IMR-90 (cell line): ENCODE results near the gene TAF9B. TPM values are rescaled to one million over a fixed set of nuclear protein-coding genes. Genes with fewer than 3 reads are reported as not detected.

Experiments
- ATAC-seq: fragments of 200-7000 bp; cut with Tn5 transposase; 2 replicates; pipeline ENCODE4 v1.9.1; 2020; ENCODE audit warnings: low read depth, mild to moderate bottlenecking, moderate library complexity
- BruUV-seq: library from RNA; stranded (reverse); fragments of 400-500 nt; replicated peaks from 2 replicates; lab custom pipeline; 2021; lab: Mats Ljungman, UMichigan
- CTCF ChIA-PET: fragments of 300-600 bp; formaldehyde crosslinking; extraction: SDS; loops from one replicate; lab custom pipeline; 2021; ENCODE audit warnings: antibody characterized with exemption; lab: Yijun Ruan, JAX
- POLR2A ChIA-PET: fragments of 300-600 bp; sonication (Branson Sonifier 250); formaldehyde crosslinking; loops from one replicate; lab custom pipeline; 2022; ENCODE audit warnings: antibody characterized with exemption; ENCODE audit not compliant: unreplicated experiment; lab: Charles Lee
- DNase-seq: peaks from one replicate; pipeline ENCODE4 v3.0.0; 2013
- H2AFZ ChIP-seq: replicated peaks from 2 replicates; pipeline ENCODE3; 2013; ENCODE audit warnings: low read length, mild to moderate bottlenecking; ENCODE audit not compliant: poor library complexity
- H2AK5ac ChIP-seq: 2 replicates; pipeline ENCODE4 v1.6.1; 2013; ENCODE audit warnings: low read depth, low read length, inconsistent platforms
- H2AK9ac ChIP-seq: replicated peaks from 2 replicates; pipeline ENCODE3; 2013; ENCODE audit warnings: mild to moderate bottlenecking, low read depth, low read length, moderate library complexity; ENCODE audit not compliant: poor library complexity
- H2BK120ac ChIP-seq: 2 replicates; pipeline ENCODE4 v1.6.1; 2013; ENCODE audit warnings: low read depth, low read length, inconsistent platforms
- H2BK15ac ChIP-seq: 3 replicates; pipeline ENCODE4 v1.6.1; 2013; ENCODE audit warnings: low read depth, low read length, inconsistent platforms
- H2BK20ac ChIP-seq: 2 replicates; pipeline ENCODE4 v1.6.1; 2013; ENCODE audit warnings: low read depth, mild to moderate bottlenecking, inconsistent platforms, low read length, moderate library complexity
- H2BK5ac ChIP-seq: 2 replicates; pipeline ENCODE4 v1.6.1; 2013; ENCODE audit warnings: mild to moderate bottlenecking, low read depth, low read length, inconsistent platforms; ENCODE audit not compliant: poor library complexity, severe bottlenecking
- H3K14ac ChIP-seq: replicated peaks from 2 replicates; pipeline ENCODE4 v1.6.1; 2013; ENCODE audit warnings: low read depth, low read length, inconsistent platforms
- H3K18ac ChIP-seq: 2 replicates; pipeline ENCODE4 v1.6.1; 2013; ENCODE audit warnings: low read depth, low read length, control low read depth
- H3K23ac ChIP-seq: 2 replicates; pipeline ENCODE4 v1.6.1; 2013; ENCODE audit warnings: low read depth, low read length, inconsistent platforms
- H3K27ac ChIP-seq: 2 replicates; pipeline ENCODE4 v1.5.1; 2013; ENCODE audit warnings: mild to moderate bottlenecking, control low read depth, low read length; ENCODE audit not compliant: insufficient read depth
- H3K27me3 ChIP-seq: 2 replicates; pipeline ENCODE4 v1.6.1; 2013; ENCODE audit warnings: low read length; ENCODE audit not compliant: control insufficient read depth, insufficient read depth
- H3K36me3 ChIP-seq: 2 replicates; pipeline ENCODE4 v1.6.1; 2013; ENCODE audit warnings: low read length, mixed read lengths; ENCODE audit not compliant: control insufficient read depth, insufficient read depth
- H3K4ac ChIP-seq: 2 replicates; pipeline ENCODE4 v1.6.1; 2013; ENCODE audit warnings: low read depth, low read length, inconsistent platforms
- H3K4me1 ChIP-seq: 2 replicates; pipeline ENCODE4 v1.6.1; 2013; ENCODE audit warnings: low read length, mixed read lengths; ENCODE audit not compliant: control insufficient read depth, insufficient read depth
- H3K4me2 ChIP-seq: 2 replicates; pipeline ENCODE4 v1.6.1; 2013; ENCODE audit warnings: low read depth, mild to moderate bottlenecking, control low read depth, low read length, moderate library complexity
- H3K4me3 ChIP-seq: 2 replicates; pipeline ENCODE4 v1.5.1; 2013; ENCODE audit warnings: low read depth, mild to moderate bottlenecking, control low read depth, low read length, moderate library complexity; ENCODE audit not compliant: insufficient read depth
- H3K56ac ChIP-seq: 2 replicates; pipeline ENCODE4 v1.6.1; 2013; ENCODE audit warnings: low read length, inconsistent platforms; ENCODE audit not compliant: insufficient read depth; ENCODE audit errors: extremely low read depth
- H3K79me1 ChIP-seq, 2 experiments: 2 replicates each; pipeline ENCODE4 v1.6.1; 2013; ENCODE audit warnings: low read length in 2 of 2, inconsistent platforms in 1 of 2, low read depth in 1 of 2
- H3K9ac ChIP-seq: 2 replicates; pipeline ENCODE4 v1.6.1; 2013; ENCODE audit warnings: low read depth, low read length, control low read depth
- H3K9me1 ChIP-seq: 2 replicates; pipeline ENCODE4 v1.6.1; 2013; ENCODE audit warnings: low read length, inconsistent platforms; ENCODE audit not compliant: insufficient read depth
- H3K9me3 ChIP-seq: 2 replicates; pipeline ENCODE4 v1.6.1; 2013; ENCODE audit warnings: low read length; ENCODE audit not compliant: control insufficient read depth, insufficient read depth
- H4K20me1 ChIP-seq: 2 replicates; pipeline ENCODE4 v1.6.1; 2013; ENCODE audit warnings: low read length, inconsistent platforms; ENCODE audit not compliant: insufficient read depth
- H4K5ac ChIP-seq: 2 replicates; pipeline ENCODE4 v1.6.1; 2013; ENCODE audit warnings: mild to moderate bottlenecking, low read depth, low read length, control low read depth
- H4K8ac ChIP-seq, 2 experiments: 2 replicates each; pipeline ENCODE4 v1.6.1; 2013; ENCODE audit warnings: low read depth in 2 of 2, low read length in 2 of 2, control low read depth in 1 of 2, inconsistent platforms in 1 of 2
- H4K91ac ChIP-seq: 2 replicates; pipeline ENCODE4 v1.6.1; 2013; ENCODE audit warnings: low read depth, low read length, inconsistent platforms; ENCODE audit not compliant: insufficient read depth
- BHLHE40 ChIP-seq: fragments of 150-350 bp; IDR thresholded peaks from 2 replicates; pipeline ENCODE4 v1.6.1; 2016; ENCODE audit warnings: mild to moderate bottlenecking, low read depth, low read length
- CEBPB ChIP-seq: IDR thresholded peaks from 2 replicates; pipeline ENCODE4 v1.6.1; 2012; ENCODE audit warnings: low read depth, low read length, improper control_type of control experiment
- CHD1 ChIP-seq: IDR thresholded peaks from 2 replicates; pipeline ENCODE4 v1.6.1; 2012; ENCODE audit warnings: low read depth, low read length, improper control_type of control experiment
- FOS ChIP-seq: fragments of 150-350 bp; IDR thresholded peaks from 2 replicates; pipeline ENCODE4 v1.6.1; 2016; ENCODE audit warnings: low read depth, low read length
- MAFK ChIP-seq: IDR thresholded peaks from 2 replicates; pipeline ENCODE4 v1.6.1; 2012; ENCODE audit warnings: low read depth, low read length, improper control_type of control experiment
- MAZ ChIP-seq: IDR thresholded peaks from 2 replicates; pipeline ENCODE4 v1.6.1; 2012; ENCODE audit warnings: low read depth, mild to moderate bottlenecking, low read length, improper control_type of control experiment, moderate library complexity, borderline replicate concordance
- MXI1 ChIP-seq: IDR thresholded peaks from 2 replicates; pipeline ENCODE4 v1.6.1; 2012; ENCODE audit warnings: low read depth, mild to moderate bottlenecking, low read length, moderate library complexity, borderline replicate concordance
- NFE2L2 ChIP-seq: fragments of 150-350 bp; IDR thresholded peaks from 2 replicates; pipeline ENCODE4 v1.6.1; 2016; ENCODE audit warnings: low read depth, mild to moderate bottlenecking, low read length
- POLR2A ChIP-seq: IDR thresholded peaks from 2 replicates; pipeline ENCODE4 v1.6.1; 2012; ENCODE audit warnings: mild to moderate bottlenecking, low read depth, low read length
- RAD21 ChIP-seq: IDR thresholded peaks from 2 replicates; pipeline ENCODE4 v1.6.1; 2012; ENCODE audit warnings: low read length, improper control_type of control experiment
- RCOR1 ChIP-seq: IDR thresholded peaks from 2 replicates; pipeline ENCODE4 v1.6.1; 2012; ENCODE audit warnings: mild to moderate bottlenecking, low read length, improper control_type of control experiment; ENCODE audit not compliant: insufficient replicate concordance
- RFX5 ChIP-seq: IDR thresholded peaks from 2 replicates; pipeline ENCODE4 v1.8.0; 2012; ENCODE audit warnings: low read depth, mild to moderate bottlenecking, low read length, moderate library complexity
- SMC3 ChIP-seq: fragments of 150-350 bp; IDR thresholded peaks from 2 replicates; pipeline ENCODE4 v1.6.1; 2016; ENCODE audit warnings: low read depth, mild to moderate bottlenecking, antibody characterized with exemption, low read length, moderate library complexity
- USF2 ChIP-seq: fragments of 150-350 bp; IDR thresholded peaks from 2 replicates; pipeline ENCODE4 v1.6.1; 2017; ENCODE audit warnings: mild to moderate bottlenecking, antibody characterized with exemption, low read length, low read depth
- WGBS, 2 experiments: methylation state at CpG; one replicate each; pipeline versions ENCODE4 v1.1.5 to v1.1.7; 2013; ENCODE audit warnings: missing lambda C conversion rate in 2 of 2; ENCODE audit not compliant: insufficient read length in 1 of 2; ENCODE audit errors: extremely low coverage in 2 of 2; 5-methylcytosine and 5-hydroxymethylcytosine counted together
- dilution Hi-C: fragments of 300-500 bp; cut with HindIII; formaldehyde crosslinking; loops from one replicate; pipeline ENCODE4 v1.14.3; 2018; ENCODE audit warnings: low sequenced_read_pairs; ENCODE audit not compliant: unreplicated experiment
- in situ Hi-C: fragments of 300-500 bp; cut with MboI; formaldehyde crosslinking; loops from 3 replicates; pipeline ENCODE4 v1.14.3; 2019; ENCODE audit warnings: low sequenced_read_pairs, inconsistent platforms, mixed read lengths
- intact Hi-C: fragments of 100-400 bp; cut with micrococcal nuclease; formaldehyde crosslinking; loops from 2 replicates; pipeline ENCODE4 v1.10.0; 2022
- polyA plus RNA-seq, 3 experiments: library from polyadenylated mRNA; depleted of rRNA; stranded (reverse); fragments of >200 nt; gene quantifications; 2 replicates each; pipeline ENCODE4 v1.2.3, GENCODE V29; 2012; ENCODE audit warnings: low replicate concordance in 1 of 3
- total RNA-seq: library from RNA; depleted of rRNA; stranded (reverse); fragments of >200 nt; gene quantifications from 2 replicates; pipeline ENCODE4 v1.2.3, GENCODE V29; 2012
- TF ChIP-seq, protein P1 (sequence below): fragments of 150-350 bp; IDR thresholded peaks from 2 replicates; pipeline ENCODE4 v1.6.1; 2016; ENCODE audit warnings: low read depth, mild to moderate bottlenecking, low read length, moderate library complexity, borderline replicate concordance
- TF ChIP-seq, protein P2 (sequence below): conservative IDR thresholded peaks from 2 replicates; pipeline ENCODE4 v1.5.1; 2012; ENCODE audit warnings: mild to moderate bottlenecking, low read depth, low read length, improper control_type of control experiment

TAF9B gene
- total and polyA plus RNA-seq, 2 of the 4 experiments (the other 2 are of a cell fraction), result 12.4 to 21.5 TPM

GRCh38 chrX:78130396-78130795, 9.1 kb downstream of the TAF9B start:
- in situ Hi-C loops, result no loop called here
- dilution Hi-C loops, result no loop called here

More at GRCh38 chrX:78130396-78130795, 9.1 kb downstream of the TAF9B start:
- ATAC-seq, result no peak
- no peak overlapping the region for H4K91ac ChIP-seq
- H2BK120ac ChIP-seq, result no peak overlapping the region
- H2AFZ ChIP-seq, result no peak overlapping the region
- no peak overlapping the region for H2BK15ac ChIP-seq
- no peak overlapping the region for H2AK5ac ChIP-seq
- TF ChIP-seq RCOR1, result no peak
- no peak for TF ChIP-seq USF2
- TF ChIP-seq, protein P1, sequence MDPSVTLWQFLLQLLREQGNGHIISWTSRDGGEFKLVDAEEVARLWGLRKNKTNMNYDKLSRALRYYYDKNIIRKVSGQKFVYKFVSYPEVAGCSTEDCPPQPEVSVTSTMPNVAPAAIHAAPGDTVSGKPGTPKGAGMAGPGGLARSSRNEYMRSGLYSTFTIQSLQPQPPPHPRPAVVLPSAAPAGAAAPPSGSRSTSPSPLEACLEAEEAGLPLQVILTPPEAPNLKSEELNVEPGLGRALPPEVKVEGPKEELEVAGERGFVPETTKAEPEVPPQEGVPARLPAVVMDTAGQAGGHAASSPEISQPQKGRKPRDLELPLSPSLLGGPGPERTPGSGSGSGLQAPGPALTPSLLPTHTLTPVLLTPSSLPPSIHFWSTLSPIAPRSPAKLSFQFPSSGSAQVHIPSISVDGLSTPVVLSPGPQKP, result no peak
- no peak for TF ChIP-seq CEBPB
- TF ChIP-seq MXI1, result no peak
- no peak for TF ChIP-seq FOS
- no peak for TF ChIP-seq MAZ
- TF ChIP-seq MAFK, result no peak
- TF ChIP-seq NFE2L2, result no peak
- no peak for TF ChIP-seq POLR2A
- TF ChIP-seq RFX5, result no peak
- no peak for TF ChIP-seq CHD1
- no peak for TF ChIP-seq BHLHE40
- no peak for TF ChIP-seq SMC3
- TF ChIP-seq, protein P2, sequence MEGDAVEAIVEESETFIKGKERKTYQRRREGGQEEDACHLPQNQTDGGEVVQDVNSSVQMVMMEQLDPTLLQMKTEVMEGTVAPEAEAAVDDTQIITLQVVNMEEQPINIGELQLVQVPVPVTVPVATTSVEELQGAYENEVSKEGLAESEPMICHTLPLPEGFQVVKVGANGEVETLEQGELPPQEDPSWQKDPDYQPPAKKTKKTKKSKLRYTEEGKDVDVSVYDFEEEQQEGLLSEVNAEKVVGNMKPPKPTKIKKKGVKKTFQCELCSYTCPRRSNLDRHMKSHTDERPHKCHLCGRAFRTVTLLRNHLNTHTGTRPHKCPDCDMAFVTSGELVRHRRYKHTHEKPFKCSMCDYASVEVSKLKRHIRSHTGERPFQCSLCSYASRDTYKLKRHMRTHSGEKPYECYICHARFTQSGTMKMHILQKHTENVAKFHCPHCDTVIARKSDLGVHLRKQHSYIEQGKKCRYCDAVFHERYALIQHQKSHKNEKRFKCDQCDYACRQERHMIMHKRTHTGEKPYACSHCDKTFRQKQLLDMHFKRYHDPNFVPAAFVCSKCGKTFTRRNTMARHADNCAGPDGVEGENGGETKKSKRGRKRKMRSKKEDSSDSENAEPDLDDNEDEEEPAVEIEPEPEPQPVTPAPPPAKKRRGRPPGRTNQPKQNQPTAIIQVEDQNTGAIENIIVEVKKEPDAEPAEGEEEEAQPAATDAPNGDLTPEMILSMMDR, result no peak
- TF ChIP-seq RAD21, result no peak
- H4K20me1 ChIP-seq, result peaks cover 5% of the 10 kb centered on the region; the same call in 1 of the 2 replicates
- ChIA-PET CTCF (no interaction called here), POLR2A (no interaction called here)
- no peak overlapping the region for H2BK20ac ChIP-seq
- H3K9ac ChIP-seq, result no peak overlapping the region
- no peak overlapping the region for H3K56ac ChIP-seq
- no peaks in the 10 kb centered on the region for H3K9me1 ChIP-seq
- H3K27me3 ChIP-seq, result no peaks in the 10 kb centered on the region
- no CpG with 5 or more reads among the region's 1 CpG for WGBS, 2 experiments
- H3K18ac ChIP-seq, result no peak overlapping the region
- H3K9me3 ChIP-seq, result no peaks in the 10 kb centered on the region
- no TSS peak for BruUV-seq
- no peak overlapping the region for H3K27ac ChIP-seq
- no peak overlapping the region for H3K23ac ChIP-seq
- H3K4ac ChIP-seq, result no peak overlapping the region
- intact Hi-C loops, result no loop called here
- no peak overlapping the region for H2BK5ac ChIP-seq
- H3K14ac ChIP-seq, result no peak overlapping the region
- H3K4me2 ChIP-seq, result no peak overlapping the region
- DNase-seq, result no peak
- peaks cover 10% of the 10 kb centered on the region for H3K36me3 ChIP-seq
- no peaks in the 10 kb centered on the region for H3K4me1 ChIP-seq
- no peak overlapping the region for H3K4me3 ChIP-seq
- no peak overlapping the region for H2AK9ac ChIP-seq
- H4K8ac ChIP-seq, result no peak overlapping the region
- peaks cover 0 to 1% of the 10 kb centered on the region in 2 experiments; a peak in 1 of 4 replicates for H3K79me1 ChIP-seq
- H4K5ac ChIP-seq, result no peak overlapping the region
